Measurements from ENCODE around the gene ARPIN. TPM values are rescaled to one million over a fixed set of nuclear protein-coding genes. Genes with fewer than 3 reads are reported as not detected.

ARPIN gene
- polyA plus RNA-seq, 1 experiment, result 11.8 TPM

- POLR2A ChIA-PET, result no interaction called here
- H3K9me3 ChIP-seq (ENCODE audit: control insufficient read depth, insufficient read depth, low read length), result no peaks in the 10 kb centered on the region
- CTCF ChIA-PET, result interaction anchor here (1.5 to 2.4 kb wide), 2 partner anchors 36 to 160 kb away, joined by 7 read pairs; no protein-coding TSS in a partner anchor
Observed at GRCh38 chr15:89910891-89911626, 1.7 kb downstream of the ARPIN start.

DNA sequence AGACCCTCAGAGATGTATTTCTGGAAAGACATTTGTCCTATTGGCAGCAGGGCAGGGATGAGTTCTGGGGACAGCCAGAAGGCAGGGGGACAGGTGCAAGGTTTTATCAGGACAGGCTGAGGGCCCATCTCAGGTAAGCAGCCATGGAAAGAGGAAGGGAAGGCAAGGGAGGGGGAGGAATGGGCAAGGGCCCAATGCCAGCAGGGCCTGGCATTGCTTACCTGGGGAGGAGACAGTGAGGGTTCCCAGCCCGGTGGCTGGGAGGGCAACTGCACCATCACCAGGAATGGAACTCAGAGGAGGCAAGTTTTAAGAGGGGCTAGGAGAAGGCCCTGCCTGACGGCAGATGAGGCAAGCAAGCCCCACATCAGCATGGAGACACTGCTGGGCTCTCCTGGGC, 3.1 kb downstream of the ARPIN start:
- Histone ChIP-seq H3K27me3 (ENCODE audit: control insufficient read depth, insufficient read depth, low read length) (no peaks in the 10 kb centered on the region), H3K9me3 (ENCODE audit: control insufficient read depth, insufficient read depth, low read length) (no peaks in the 10 kb centered on the region), H3K27ac (ENCODE audit: low read depth, low read length) (no peak overlapping the region), H3K4me3 (ENCODE audit: low read depth, low read length) (no peak overlapping the region)
- TF ChIP-seq, protein P1, sequence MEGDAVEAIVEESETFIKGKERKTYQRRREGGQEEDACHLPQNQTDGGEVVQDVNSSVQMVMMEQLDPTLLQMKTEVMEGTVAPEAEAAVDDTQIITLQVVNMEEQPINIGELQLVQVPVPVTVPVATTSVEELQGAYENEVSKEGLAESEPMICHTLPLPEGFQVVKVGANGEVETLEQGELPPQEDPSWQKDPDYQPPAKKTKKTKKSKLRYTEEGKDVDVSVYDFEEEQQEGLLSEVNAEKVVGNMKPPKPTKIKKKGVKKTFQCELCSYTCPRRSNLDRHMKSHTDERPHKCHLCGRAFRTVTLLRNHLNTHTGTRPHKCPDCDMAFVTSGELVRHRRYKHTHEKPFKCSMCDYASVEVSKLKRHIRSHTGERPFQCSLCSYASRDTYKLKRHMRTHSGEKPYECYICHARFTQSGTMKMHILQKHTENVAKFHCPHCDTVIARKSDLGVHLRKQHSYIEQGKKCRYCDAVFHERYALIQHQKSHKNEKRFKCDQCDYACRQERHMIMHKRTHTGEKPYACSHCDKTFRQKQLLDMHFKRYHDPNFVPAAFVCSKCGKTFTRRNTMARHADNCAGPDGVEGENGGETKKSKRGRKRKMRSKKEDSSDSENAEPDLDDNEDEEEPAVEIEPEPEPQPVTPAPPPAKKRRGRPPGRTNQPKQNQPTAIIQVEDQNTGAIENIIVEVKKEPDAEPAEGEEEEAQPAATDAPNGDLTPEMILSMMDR (IDR thresholded peaks at IDR 0.05; ENCODE audit: low read depth, low read length), result no peak
- DNase-seq (ENCODE audit: low read depth, low spot score), result no peak
- ChIA-PET POLR2A (no interaction called here), CTCF (interaction anchor here (0.6 to 2.4 kb wide), 3 partner anchors 35 to 161 kb away, joined by 6 to 7 read pairs (median 7); no protein-coding TSS in a partner anchor)

More at GRCh38 chr15:89910891-89911626, 1.7 kb downstream of the ARPIN start:
- DNase-seq (ENCODE audit: low read depth, low spot score), result no peak
- no peak overlapping the region for H3K27ac ChIP-seq (ENCODE audit: low read depth, low read length)
- no peak overlapping the region for H3K4me3 ChIP-seq (ENCODE audit: low read depth, low read length)
- no peaks in the 10 kb centered on the region for H3K27me3 ChIP-seq (ENCODE audit: control insufficient read depth, insufficient read depth, low read length)
- TF ChIP-seq, protein P1 (IDR thresholded peaks at IDR 0.05; ENCODE audit: low read depth, low read length), result no peak

DNA sequence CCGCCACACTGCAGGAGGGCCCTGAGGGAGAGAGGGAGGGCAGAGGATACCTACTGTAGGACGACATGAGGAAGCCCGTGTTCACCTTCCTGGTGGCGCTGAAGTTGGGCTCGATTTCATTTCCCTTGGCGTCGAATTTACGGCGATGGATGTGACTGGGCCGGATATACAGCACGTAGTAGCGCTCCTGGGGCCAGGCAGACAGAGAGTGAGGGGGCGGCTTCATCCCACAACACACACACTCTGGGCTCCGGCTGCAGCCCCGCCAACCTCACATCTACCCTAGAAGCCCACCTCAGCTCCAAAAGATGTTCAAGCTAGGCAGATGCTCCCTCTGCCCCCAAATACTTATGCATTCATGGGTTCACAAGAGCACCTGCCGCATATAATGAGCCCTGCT, 4.5 kb downstream of the ARPIN start:
- CTCF ChIA-PET, result no interaction called here
- no peak for DNase-seq (ENCODE audit: low read depth, low spot score)
- Histone ChIP-seq H3K27me3 (ENCODE audit: control insufficient read depth, insufficient read depth, low read length) (no peaks in the 10 kb centered on the region), H3K27ac (ENCODE audit: low read depth, low read length) (no peak overlapping the region), H3K9me3 (ENCODE audit: control insufficient read depth, insufficient read depth, low read length) (no peaks in the 10 kb centered on the region), H3K4me3 (ENCODE audit: low read depth, low read length) (no peak overlapping the region)
- POLR2A ChIA-PET, result no interaction called here
- TF ChIP-seq, protein P1 (IDR thresholded peaks at IDR 0.05; ENCODE audit: low read depth, low read length), result no peak

DNA sequence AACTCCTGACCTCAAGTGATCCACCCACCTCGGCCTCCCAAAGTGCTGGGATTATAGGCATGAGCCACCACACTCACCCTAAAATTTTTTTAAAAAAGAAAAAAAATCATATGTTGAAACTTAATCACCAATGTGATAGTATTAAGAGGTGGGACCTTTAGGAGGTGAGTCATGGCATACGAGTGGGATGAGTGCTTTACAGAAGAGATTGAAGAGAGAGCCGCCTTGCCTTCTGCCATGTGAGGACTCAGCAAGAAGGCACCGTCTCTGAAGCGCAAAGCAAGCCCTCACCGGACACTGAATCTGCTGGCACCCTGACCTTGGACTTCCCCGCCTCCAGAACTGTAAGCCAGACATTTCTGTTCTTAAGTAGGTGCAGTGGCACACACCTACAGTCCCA, 5.5 kb downstream of the ARPIN start:
- ChIA-PET POLR2A (no interaction called here), CTCF (interaction anchor here (1.3 kb wide), 1 partner anchor 9 kb away, joined by 4 read pairs; no protein-coding TSS in a partner anchor)
- DNase-seq (ENCODE audit: low read depth, low spot score), result no peak

DNA sequence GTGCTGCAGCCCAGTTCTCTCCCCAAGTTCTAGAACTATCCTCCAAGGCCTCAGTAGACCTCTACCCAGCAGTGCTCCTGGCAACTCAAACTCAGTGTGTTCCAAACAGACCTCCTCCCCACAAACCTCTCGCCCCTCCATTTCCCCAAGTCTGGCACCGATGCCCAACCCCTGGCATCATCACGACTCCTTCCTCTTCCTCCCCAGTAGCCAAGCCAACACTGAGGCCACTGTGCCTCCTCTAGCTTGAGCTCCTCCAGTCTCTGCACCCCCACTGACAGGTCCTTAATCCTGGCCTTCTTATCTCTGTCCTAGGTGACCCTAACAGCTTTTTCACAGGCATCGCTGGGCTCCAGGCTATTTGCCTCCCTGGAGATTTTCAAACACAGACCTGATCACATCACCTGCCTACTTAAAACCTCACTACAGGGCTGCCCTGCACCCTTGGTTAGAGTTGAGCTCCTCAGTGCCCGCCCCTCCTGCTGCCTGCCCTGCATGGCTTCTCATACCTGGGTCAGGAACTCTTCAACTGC, 6.8 kb downstream of the ARPIN start:
- no peak overlapping the region for H3K4me3 ChIP-seq (ENCODE audit: low read depth, low read length)
- no peak for DNase-seq (ENCODE audit: low read depth, low spot score)
- H3K27me3 ChIP-seq (ENCODE audit: control insufficient read depth, insufficient read depth, low read length), result no peaks in the 10 kb centered on the region
- CTCF ChIA-PET, result no interaction called here
- TF ChIP-seq, protein P1 (IDR thresholded peaks at IDR 0.05; ENCODE audit: low read depth, low read length), result no peak
- H3K9me3 ChIP-seq (ENCODE audit: control insufficient read depth, insufficient read depth, low read length), result no peaks in the 10 kb centered on the region
- POLR2A ChIA-PET, result no interaction called here
- H3K27ac ChIP-seq (ENCODE audit: low read depth, low read length), result no peak overlapping the region

More for the DNA sequence above, 5.5 kb downstream of the ARPIN start:
- TF ChIP-seq, protein P1 (IDR thresholded peaks at IDR 0.05; ENCODE audit: low read depth, low read length), result no peak
- Histone ChIP-seq H3K9me3 (ENCODE audit: control insufficient read depth, insufficient read depth, low read length) (no peaks in the 10 kb centered on the region), H3K27ac (ENCODE audit: low read depth, low read length) (no peak overlapping the region), H3K27me3 (ENCODE audit: control insufficient read depth, insufficient read depth, low read length) (no peaks in the 10 kb centered on the region), H3K4me3 (ENCODE audit: low read depth, low read length) (no peak overlapping the region)
